NCI-H526 treated with DMSO at 0.1 percent for 48 hours (cell line): ENCODE data around the gene STK17A.

Experiments
- DNase-seq: peaks from one replicate; lab custom pipeline; 2025; lab: John Stamatoyannopoulos, UW

The STK17A gene

DNA sequence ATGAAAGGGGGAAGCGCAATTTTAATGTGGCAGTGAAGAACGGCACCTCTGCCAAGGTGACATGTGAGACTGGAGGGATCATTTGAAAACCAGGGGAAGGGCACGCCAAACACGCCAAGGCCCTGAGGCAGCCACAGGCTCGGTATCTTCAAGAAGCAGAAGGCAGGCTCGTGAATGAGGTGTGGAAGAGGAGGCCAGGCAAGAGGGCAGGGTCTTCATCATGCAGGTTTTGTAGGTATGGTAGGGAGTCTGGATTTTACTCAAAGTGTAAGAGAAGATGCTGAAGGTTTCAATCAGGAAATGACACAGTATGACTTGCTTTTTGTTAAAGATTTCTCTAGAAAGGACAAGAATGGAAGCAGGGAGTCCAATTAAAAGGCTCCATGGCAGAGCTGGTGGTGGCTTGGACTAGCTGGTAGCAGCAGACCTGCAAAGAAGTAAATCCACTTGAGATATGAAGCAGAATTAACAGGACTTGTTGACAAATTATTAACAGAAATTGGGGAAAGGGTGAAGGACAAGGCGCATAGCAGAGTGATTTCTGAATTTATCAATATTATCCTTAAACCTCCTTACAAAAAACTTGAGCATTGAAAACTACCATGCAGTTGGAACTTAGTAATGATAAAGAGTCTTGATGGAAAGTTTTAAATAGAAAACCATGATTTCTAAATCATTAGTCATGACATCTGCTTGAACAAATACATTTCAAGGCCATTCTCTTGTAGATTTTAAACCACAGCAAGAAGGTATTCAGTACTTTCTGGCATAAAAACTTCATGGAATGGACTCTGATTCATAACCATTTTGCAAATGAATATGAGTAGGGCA is 76.0 kb downstream of the STK17A start:
- no peak for DNase-seq

DNA sequence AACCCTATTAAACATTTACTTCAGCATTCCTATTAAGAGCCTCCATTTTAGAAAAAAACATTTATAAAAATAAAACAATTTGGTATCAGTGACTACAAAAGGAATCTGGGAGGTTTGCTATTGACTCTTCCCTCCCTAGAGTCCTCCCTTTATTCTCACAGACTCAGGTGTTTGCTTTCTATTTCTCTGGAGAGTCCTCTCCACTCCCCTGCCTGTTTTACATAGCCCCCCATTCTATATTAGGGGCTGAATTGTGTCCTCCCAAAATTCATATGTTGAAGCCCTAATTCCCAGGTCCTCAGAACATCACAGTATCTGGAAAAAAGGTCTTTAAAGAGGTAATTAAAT is 76.6 kb downstream of the STK17A start:
- DNase-seq = no peak

DNA sequence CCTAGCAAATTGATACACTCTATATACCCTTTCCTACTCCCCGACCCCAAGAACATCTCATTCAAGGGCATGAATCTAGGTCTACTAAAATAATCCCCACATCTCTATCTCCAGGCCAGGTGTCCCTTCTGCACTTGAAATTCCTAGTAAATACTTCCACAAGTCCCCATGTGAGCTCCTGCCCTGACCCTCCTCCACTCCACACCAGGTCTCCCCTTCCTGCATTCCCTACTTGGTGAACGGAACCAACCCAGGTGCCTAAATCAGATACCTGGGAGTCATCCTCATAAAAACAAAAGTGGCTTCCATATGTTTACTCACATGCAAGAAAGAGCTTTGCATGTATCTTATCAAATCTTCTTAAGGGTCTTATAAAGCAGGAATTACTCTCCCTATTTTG is 77.2 kb downstream of the STK17A start:
- DNase-seq = no peak

DNA sequence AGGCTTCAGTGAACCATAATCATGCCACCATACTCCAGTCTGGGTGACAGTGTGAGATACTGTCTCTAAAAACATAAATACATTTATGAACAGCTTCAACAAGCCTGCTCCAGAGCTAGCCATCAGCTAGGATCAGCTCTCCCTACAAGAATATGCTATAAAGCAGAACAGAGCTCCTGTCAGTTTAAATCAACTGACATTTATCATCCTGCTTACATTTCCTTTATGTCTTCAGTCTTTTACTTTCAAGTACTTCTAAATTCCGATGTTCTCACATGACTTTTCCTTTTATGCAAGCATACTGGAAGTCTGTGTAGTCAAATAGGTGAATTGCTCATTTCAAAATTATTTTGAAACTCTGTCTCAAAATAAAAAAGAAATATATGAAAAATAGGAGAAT is 81.8 kb downstream of the STK17A start:
- no peak for DNase-seq

DNA sequence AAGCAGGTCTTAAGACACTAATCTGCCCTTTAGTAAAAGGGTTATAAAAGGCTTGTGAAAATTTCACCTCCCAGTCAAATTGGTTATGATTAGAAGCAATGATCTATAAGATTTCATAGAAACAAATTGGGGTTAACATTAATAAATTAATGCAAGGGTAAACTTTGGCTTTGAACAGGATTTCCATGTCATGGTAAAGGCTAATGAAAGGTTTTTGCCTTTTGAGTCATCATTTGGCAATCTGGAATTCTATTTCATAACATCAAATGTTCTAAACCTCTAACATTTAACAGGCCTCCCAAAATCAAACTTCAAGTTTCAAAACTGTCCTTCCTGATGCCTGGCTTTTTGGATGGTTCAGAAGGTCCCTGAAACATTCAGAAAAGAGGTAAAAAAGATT is 84.0 kb downstream of the STK17A start:
- no peak for DNase-seq

DNA sequence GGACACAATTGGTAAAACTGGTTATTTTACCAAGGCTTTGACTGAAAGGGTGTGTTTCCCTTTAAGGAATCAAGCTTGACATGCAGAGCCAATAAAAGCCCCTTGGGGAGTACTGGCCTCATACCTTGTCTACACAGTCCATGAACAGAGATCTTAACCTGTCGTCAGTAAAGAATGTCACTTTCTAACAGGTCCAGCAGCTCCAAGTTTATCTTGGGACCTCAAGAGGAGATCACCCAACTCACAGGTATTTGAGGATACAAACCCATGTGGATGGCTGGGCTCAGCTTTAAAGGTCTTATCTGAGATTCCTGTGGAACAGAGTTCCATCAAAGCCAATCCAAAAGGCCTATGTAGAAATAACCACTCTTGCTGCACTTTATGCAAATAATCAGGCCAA is 85.1 kb downstream of the STK17A start:
- DNase-seq = no peak

DNA sequence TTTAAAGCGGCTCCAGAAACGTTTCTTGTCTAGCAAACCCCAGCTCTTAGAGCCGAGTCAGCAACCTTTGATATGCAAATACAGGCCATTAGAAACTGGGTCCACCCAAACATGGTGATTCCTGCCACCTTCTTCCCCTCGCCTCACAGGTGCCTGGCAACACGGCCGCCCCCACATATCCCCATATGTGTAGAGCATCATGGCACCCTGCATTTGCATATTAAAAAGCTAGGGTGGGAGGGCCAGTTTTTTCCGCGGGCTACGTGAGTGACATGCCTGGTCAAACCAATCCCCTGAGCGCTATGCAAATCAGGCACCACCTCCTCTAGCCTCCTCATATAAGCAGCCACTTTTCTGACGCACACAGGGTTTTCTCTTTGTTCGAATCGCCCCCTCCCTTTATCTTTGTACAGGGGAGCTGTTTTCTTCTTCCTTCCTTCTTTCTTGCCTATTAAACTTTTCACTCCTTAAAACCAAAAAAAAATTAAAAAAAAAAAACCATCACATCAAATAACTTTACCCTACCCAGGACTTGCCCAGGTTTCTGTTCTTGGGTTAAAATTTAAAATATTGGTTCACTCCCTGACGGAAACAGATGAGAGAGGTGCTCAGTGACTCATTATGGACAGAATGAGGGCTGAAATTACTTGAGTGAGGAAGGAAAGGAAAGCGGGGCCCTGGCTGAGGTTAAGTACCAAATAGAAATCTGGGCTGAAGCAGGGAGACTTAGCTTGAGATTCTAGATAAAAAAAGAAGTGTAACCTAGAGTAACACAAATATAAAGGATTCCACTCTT is 86.6 kb downstream of the STK17A start:
- DNase-seq = no peak

DNA sequence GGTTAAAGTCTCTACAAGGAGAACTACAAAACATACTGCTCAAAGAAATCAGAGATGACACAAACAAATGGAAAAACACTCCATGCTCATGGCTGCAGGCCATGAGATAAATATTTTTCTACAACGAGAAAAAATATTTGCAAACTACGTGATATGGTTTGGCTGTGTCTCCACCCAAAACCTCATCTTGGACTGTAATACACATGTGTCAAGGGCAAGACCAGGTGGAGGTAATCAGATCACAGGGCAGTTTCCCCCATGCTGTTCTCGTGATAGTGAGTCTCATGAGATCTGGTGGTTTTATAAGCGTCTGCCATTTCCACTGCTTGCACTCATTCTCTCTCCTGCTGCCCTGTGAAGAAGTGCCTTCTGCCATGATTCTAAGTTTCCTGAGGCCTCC is 88.6 kb downstream of the STK17A start:
- DNase-seq = no peak

DNA sequence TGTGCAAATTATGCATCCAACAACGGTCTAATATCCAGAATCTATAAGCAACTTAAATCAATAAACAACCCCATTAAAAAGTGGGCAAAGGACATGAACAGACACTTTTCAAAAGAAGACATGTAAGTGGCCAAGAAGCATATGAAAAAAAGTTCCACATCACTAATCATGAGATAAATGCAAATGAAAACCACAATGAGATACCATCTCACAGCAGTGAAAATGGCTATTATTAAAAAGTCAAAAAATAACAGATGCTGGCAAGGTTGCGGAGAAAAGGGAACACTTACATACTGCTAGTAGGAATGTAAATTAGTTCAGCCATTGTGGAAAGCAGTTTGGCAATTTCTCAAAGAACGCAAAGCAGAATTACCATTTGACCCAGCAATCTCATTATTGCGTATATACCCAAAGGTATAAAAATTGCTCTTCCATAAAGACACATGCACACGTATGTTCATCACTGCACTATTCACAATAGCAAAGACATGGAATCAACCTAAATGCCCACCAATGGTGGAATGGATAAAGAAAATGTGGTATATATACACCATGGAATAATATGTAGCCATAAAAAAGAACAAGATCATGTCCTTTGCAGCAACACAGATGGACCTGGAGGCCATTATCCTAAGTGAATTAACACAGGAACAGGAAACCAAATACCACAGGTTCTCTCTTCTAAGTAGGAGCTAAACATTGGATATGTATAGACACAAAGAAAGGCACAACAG is 90.5 kb downstream of the STK17A start:
- peak; percentile 20 for DNase-seq

DNA sequence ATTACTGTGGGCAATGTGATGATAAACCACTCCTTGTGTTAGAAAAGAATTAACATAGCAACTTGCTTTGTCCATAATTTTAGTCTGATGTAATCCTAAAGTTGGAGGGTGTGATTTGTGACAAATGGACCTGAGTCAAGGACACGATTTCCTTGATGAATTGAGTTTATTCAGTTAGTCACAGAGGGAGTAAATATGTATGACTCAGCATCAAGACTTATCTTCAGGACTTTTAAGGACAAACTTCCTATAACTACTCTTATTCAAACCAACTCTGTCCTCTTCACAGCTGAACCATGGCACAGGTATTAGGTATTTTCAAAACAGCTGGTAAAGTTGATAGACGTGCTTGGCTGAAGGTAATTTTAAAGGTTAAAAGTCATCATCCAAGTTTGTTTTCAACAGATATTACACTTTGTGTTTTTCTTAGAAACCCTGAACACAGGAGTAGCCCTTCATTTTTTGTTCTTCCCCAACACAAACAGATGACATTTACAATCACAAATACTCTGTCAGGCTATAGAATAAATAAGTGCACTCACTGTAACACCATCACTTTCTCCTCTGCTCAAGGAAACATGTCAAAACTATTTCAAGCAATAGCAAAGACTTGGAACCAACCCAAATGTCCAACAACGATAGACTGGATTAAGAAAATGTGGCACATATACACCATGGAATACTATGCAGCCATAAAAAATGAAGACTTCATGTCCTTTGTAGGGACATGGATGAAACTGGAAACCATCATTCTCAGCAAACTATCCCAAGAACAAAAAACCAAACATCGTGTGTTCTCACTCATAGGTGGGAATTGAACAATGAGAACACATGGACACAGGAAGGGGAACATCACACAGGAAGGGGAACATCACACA is 91.9 kb downstream of the STK17A start:
- no peak for DNase-seq
